Measurements from ENCODE around the gene EEFSEC. TPM values are rescaled to one million over a fixed set of nuclear protein-coding genes. Genes with fewer than 3 reads are reported as not detected.

EEFSEC gene
- total RNA-seq, 1 experiment from 2014 or later: 9.6 TPM

GRCh38 chr3:128188326-128188725, 35.0 kb downstream of the EEFSEC start:
- no peak overlapping the region for H3K4me2 ChIP-seq (ENCODE audit: low read length)
- no peaks in the 10 kb centered on the region for H3K9me2 ChIP-seq (replicated peaks; ENCODE audit: low read length)
- ATAC-seq (no peak), DNase-seq (no peak)
- H3K27me3 ChIP-seq (ENCODE audit: low read length): no peaks in the 10 kb centered on the region
- no peak overlapping the region for H3K9ac ChIP-seq (ENCODE audit: low read length)
- POLR2A ChIA-PET (ENCODE audit: unreplicated experiment): no interaction called here
- intact Hi-C loops (cut with micrococcal nuclease): no loop called here
- peaks cover 4% of the 10 kb centered on the region for H3K4me1 ChIP-seq (ENCODE audit: insufficient read depth, low read length)
- no peak overlapping the region for H3K4me3 ChIP-seq (ENCODE audit: low read length)
- no peak overlapping the region for H2AFZ ChIP-seq (ENCODE audit: low read length)
- H3F3A ChIP-seq (ENCODE audit: low read length, unreplicated experiment): no peaks in the 10 kb centered on the region
- CTCF ChIA-PET: no interaction called here
- BruUV-seq (replicated peaks): no TSS peak
- TF ChIP-seq EZH2 (IDR thresholded peaks at IDR 0.05; ENCODE audit: low read length, unreplicated experiment) (no peak), CTCF (conservative IDR thresholded peaks at IDR 0.05; ENCODE audit: low read depth, low read length) (no peak), EZH2phosphoT487 (IDR thresholded peaks at IDR 0.05; ENCODE audit: borderline replicate concordance, low read length) (no peak)
- H4K20me1 ChIP-seq (ENCODE audit: low read length): no peaks in the 10 kb centered on the region
- 0 out of 2 replicates have a peak, but pooled peaks cover 3% of the 10 kb centered on the region for H3K79me2 ChIP-seq (ENCODE audit: low read length)
- no peaks in the 10 kb centered on the region for H3K36me3 ChIP-seq (ENCODE audit: low read depth, low read length)
- no peaks in the 10 kb centered on the region for H3K9me3 ChIP-seq (ENCODE audit: low read length)
- no peak overlapping the region for H3K27ac ChIP-seq (ENCODE audit: low read length)

GRCh38 chr3:128188956-128189355, 35.7 kb downstream of the EEFSEC start:
- Histone ChIP-seq H3K4me3 (ENCODE audit: low read length) (no peak overlapping the region), H3K9me3 (ENCODE audit: low read length) (no peaks in the 10 kb centered on the region), H3K4me2 (ENCODE audit: low read length) (no peak overlapping the region), H3K27me3 (ENCODE audit: low read length) (no peaks in the 10 kb centered on the region), H3K27ac (ENCODE audit: low read length) (no peak overlapping the region), H3F3A (ENCODE audit: low read length, unreplicated experiment) (no peaks in the 10 kb centered on the region), H3K4me1 (ENCODE audit: insufficient read depth, low read length) (peaks cover 4% of the 10 kb centered on the region), H3K36me3 (ENCODE audit: low read depth, low read length) (no peaks in the 10 kb centered on the region), H3K9ac (ENCODE audit: low read length) (no peak overlapping the region), H3K9me2 (replicated peaks; ENCODE audit: low read length) (no peaks in the 10 kb centered on the region), H4K20me1 (ENCODE audit: low read length) (no peaks in the 10 kb centered on the region), H3K79me2 (ENCODE audit: low read length) (0 out of 2 replicates have a peak, but pooled peaks cover 3% of the 10 kb centered on the region), H2AFZ (ENCODE audit: low read length) (no peak overlapping the region)
- no peak for TF ChIP-seq CTCF (conservative IDR thresholded peaks at IDR 0.05; ENCODE audit: low read depth, low read length)
- no peak for TF ChIP-seq EZH2phosphoT487 (IDR thresholded peaks at IDR 0.05; ENCODE audit: borderline replicate concordance, low read length)
- TF ChIP-seq EZH2 (IDR thresholded peaks at IDR 0.05; ENCODE audit: low read length, unreplicated experiment): no peak
- no peak for ATAC-seq
- no peak for DNase-seq
- intact Hi-C loops (cut with micrococcal nuclease): no loop called here
- no TSS peak for BruUV-seq (replicated peaks)
- ChIA-PET CTCF (no interaction called here), POLR2A (ENCODE audit: unreplicated experiment) (no interaction called here)

GRCh38 chr3:128190501-128190900, 37.2 kb downstream of the EEFSEC start:
- no TSS peak for BruUV-seq (replicated peaks)
- Histone ChIP-seq H3K79me2 (ENCODE audit: low read length) (no peaks in the 10 kb centered on the region), H4K20me1 (ENCODE audit: low read length) (no peaks in the 10 kb centered on the region), H3K9me2 (replicated peaks; ENCODE audit: low read length) (no peaks in the 10 kb centered on the region), H3K4me3 (ENCODE audit: low read length) (no peak overlapping the region), H3K36me3 (ENCODE audit: low read depth, low read length) (no peaks in the 10 kb centered on the region), H3F3A (ENCODE audit: low read length, unreplicated experiment) (no peaks in the 10 kb centered on the region), H2AFZ (ENCODE audit: low read length) (no peak overlapping the region), H3K4me2 (ENCODE audit: low read length) (no peak overlapping the region), H3K9me3 (ENCODE audit: low read length) (no peaks in the 10 kb centered on the region), H3K27ac (ENCODE audit: low read length) (peak overlapping the region; percentile 49), H3K4me1 (ENCODE audit: insufficient read depth, low read length) (peaks cover 4% of the 10 kb centered on the region), H3K27me3 (ENCODE audit: low read length) (no peaks in the 10 kb centered on the region), H3K9ac (ENCODE audit: low read length) (no peak overlapping the region)
- peak; percentile 47 for DNase-seq
- no peak for TF ChIP-seq EZH2 (IDR thresholded peaks at IDR 0.05; ENCODE audit: low read length, unreplicated experiment)
- TF ChIP-seq EZH2phosphoT487 (IDR thresholded peaks at IDR 0.05; ENCODE audit: borderline replicate concordance, low read length): no peak
- TF ChIP-seq CTCF (conservative IDR thresholded peaks at IDR 0.05; ENCODE audit: low read depth, low read length): no peak
- ChIA-PET CTCF (no interaction called here), POLR2A (ENCODE audit: unreplicated experiment) (no interaction called here)
- ATAC-seq: peak; percentile 93
- intact Hi-C loops (cut with micrococcal nuclease): no loop called here

Measured in PC-3 (cell line).